Measurements from ENCODE around the gene GALK2. TPM values are rescaled to one million over a fixed set of nuclear protein-coding genes. Genes with fewer than 3 reads are reported as not detected.

Gene GALK2
- 10 to 100 TPM; 17.5 to 24.7 (median 21.6) TPM for total RNA-seq (2021; fragmentation: NEBNext Ultra II Directional; extraction: Animal tissue kit (Norgen Biotek cat#: 25700))
- long read RNA-seq, full-length matches to known transcripts, result 10 of 27 reads
- long read RNA-seq, partial matches to known transcripts, result 3 of 27 reads
- long read RNA-seq, other reads (novel, unspliced or antisense), result 14 of 27 reads

DNA sequence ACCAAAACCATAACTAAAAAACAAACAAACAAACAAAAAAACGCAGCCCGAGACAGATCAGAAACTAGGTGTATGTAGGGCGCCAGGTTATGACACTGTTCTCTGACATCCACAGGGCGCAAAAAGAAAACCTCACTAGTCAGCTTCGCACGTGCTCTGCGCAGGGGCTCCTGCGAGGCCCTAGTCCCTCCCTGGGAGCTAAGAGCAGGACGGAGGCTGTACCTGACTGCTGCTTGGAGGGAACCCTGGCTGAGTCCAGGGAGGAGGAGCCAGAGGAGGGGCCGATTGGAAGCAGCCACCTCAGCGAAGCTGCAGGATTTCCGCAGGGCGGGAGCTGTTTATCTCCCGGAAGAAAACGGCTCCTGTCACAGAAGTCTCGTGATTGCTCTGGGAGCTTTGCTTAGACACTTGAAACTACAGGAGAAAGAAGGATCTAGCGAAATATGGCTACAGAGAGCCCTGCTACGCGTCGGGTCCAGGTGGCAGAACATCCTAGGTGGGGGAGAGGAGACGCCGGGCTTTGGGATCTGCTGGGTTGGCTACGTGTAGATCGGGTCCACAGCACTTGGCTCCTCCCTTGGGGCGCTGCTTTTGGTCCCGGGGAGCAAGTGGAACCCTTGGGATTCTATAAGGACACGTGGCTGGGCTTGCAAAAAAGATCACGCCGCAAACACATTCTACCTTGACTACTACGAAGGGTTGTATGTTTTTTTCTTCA is at the start of gene GALK2:
GALK2 (plus strand) TSS at position 368 of the 718 bp plus-strand sequence; CDS start at position 444, 76 bp downstream.
- TF ChIP-seq, protein P1, sequence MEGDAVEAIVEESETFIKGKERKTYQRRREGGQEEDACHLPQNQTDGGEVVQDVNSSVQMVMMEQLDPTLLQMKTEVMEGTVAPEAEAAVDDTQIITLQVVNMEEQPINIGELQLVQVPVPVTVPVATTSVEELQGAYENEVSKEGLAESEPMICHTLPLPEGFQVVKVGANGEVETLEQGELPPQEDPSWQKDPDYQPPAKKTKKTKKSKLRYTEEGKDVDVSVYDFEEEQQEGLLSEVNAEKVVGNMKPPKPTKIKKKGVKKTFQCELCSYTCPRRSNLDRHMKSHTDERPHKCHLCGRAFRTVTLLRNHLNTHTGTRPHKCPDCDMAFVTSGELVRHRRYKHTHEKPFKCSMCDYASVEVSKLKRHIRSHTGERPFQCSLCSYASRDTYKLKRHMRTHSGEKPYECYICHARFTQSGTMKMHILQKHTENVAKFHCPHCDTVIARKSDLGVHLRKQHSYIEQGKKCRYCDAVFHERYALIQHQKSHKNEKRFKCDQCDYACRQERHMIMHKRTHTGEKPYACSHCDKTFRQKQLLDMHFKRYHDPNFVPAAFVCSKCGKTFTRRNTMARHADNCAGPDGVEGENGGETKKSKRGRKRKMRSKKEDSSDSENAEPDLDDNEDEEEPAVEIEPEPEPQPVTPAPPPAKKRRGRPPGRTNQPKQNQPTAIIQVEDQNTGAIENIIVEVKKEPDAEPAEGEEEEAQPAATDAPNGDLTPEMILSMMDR (IDR thresholded peaks at IDR 0.05), result no peak
- Mint-ChIP-seq H3K36me3 (ENCODE audit: low read depth) (no peaks in the 10 kb centered on the region), H3K4me3 (peak within 1 kb of the TSS; percentile 92), H3K9me3 (no peaks in the 10 kb centered on the region), H3K4me1 (ENCODE audit: low read depth) (peaks cover 31% of the 10 kb centered on the region), H3K27ac (peak within 1 kb of the TSS; percentile 90), H3K27me3 (ENCODE audit: insufficient read depth) (no peaks in the 10 kb centered on the region)
- peak; percentile 74 for DNase-seq

DNA sequence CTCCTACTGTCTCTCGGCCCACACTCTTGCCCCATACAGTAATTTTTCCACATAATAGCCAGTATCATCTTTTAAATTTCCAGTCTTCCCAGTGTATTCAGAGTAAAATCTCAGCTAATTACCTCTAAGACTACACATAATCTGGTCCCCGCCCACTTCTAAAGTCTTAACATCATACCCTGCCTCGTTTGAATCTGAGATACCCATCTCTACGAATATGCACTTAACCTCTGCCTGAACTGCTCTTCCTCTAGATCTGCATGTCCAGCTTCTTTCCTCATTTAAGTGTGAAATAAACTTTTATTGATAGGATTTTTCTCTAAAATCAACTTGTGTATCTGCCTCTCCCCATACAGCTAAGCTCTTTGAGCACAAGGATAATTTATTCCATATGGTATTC is 49.2 kb upstream of the GALK2 start:
- H3K4me3 Mint-ChIP-seq, result no peak overlapping the region
- peaks cover 20% of the 10 kb centered on the region for H3K36me3 Mint-ChIP-seq (ENCODE audit: low read depth)
- no peaks in the 10 kb centered on the region for H3K9me3 Mint-ChIP-seq
- peak overlapping the region; percentile 5; the same call in 1 of the 2 replicates for H3K27ac Mint-ChIP-seq
- no peaks in the 10 kb centered on the region for H3K4me1 Mint-ChIP-seq (ENCODE audit: low read depth)
- H3K27me3 Mint-ChIP-seq (ENCODE audit: insufficient read depth), result no peaks in the 10 kb centered on the region
- TF ChIP-seq, protein P1 (IDR thresholded peaks at IDR 0.05), result no peak
- no peak for DNase-seq

DNA sequence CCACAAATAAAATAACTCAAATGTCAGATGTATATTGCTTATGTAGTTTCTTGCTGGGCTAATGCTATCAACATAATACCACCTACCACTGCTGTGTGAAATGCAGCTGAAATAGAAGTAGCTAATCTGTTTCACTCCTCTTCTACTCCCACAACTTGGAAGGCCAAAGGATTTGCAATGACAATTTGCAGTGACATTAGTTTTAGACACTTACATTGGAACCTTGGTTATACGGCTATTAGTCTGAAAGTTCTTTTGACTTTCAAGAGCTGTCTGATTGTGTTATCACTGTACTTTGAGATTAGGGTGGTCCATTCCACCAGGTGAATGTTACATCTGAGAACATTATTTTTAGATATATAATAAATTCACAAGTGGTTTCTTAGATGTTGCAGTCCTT is 48.1 kb upstream of the GALK2 start:
- DNase-seq, result no peak
- Mint-ChIP-seq H3K27ac (no peak overlapping the region), H3K36me3 (ENCODE audit: low read depth) (peaks cover 12% of the 10 kb centered on the region), H3K4me1 (ENCODE audit: low read depth) (no peaks in the 10 kb centered on the region), H3K27me3 (ENCODE audit: insufficient read depth) (no peaks in the 10 kb centered on the region), H3K4me3 (no peak overlapping the region), H3K9me3 (no peaks in the 10 kb centered on the region)
- TF ChIP-seq, protein P1 (IDR thresholded peaks at IDR 0.05), result no peak

DNA sequence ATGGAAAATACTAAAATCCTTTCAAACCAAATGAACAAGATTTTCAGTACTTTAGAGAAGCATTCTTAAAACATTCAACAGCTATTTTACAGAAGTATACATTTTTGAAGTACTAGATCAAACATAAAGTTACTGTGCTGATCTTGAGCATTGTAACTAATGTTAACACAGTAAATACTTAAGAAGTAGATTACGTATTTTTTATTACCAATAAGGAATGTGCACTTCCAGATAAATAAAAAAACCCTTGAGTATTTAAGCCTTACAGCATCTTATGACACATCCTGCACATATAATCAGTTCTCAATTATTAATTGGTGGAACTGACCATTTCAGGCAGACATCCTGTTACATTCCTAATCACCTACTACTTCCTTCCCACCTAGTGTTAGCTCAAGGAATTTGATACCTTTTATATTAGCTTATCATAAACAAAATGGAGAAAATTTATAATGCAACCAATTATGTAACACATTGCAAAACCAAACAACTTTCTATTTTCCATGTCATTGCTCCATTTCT is 47.4 kb upstream of the GALK2 start:
- Mint-ChIP-seq H3K4me3 (no peak overlapping the region), H3K27me3 (ENCODE audit: insufficient read depth) (no peaks in the 10 kb centered on the region), H3K36me3 (ENCODE audit: low read depth) (peaks cover 13% of the 10 kb centered on the region), H3K27ac (no peak overlapping the region), H3K9me3 (no peaks in the 10 kb centered on the region), H3K4me1 (ENCODE audit: low read depth) (no peaks in the 10 kb centered on the region)
- no peak for DNase-seq
- TF ChIP-seq, protein P1 (IDR thresholded peaks at IDR 0.05), result no peak

DNA sequence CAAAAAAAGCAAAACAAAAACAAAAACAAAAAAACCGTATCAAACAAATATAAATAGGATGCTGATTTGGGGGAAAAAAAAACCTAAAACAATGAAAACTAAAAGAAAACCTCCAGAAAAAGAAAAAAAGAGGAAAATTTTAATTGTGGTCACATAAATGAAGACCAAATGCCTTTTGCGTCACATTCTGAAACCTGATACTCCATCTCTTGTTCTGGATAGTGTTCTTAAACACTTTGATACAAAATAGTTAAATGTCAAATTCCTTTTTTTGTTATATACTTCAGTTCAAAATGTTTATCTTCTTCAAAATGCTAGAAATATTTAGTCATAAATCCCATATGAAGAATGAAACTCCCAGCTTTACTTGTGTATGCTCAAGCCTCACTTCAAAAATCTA is 45.7 kb upstream of the GALK2 start:
- no peak for DNase-seq
- no peaks in the 10 kb centered on the region for H3K9me3 Mint-ChIP-seq

More for the DNA sequence above, 45.7 kb upstream of the GALK2 start:
- Mint-ChIP-seq H3K4me1 (ENCODE audit: low read depth) (no peaks in the 10 kb centered on the region), H3K27me3 (ENCODE audit: insufficient read depth) (no peaks in the 10 kb centered on the region), H3K4me3 (no peak overlapping the region), H3K36me3 (ENCODE audit: low read depth) (peaks cover 22% of the 10 kb centered on the region), H3K27ac (no peak overlapping the region)
- TF ChIP-seq, protein P1 (IDR thresholded peaks at IDR 0.05), result no peak
